KMS-11 (cell line): ENCODE data around the gene PNN.

Experiments
- H2AFZ ChIP-seq: fragments of 200-600 bp; sonication (generic); 2 replicates; pipeline ENCODE4 v1.6.1; 2016; ENCODE audit warnings: antibody characterized with exemption, mixed run types, low read depth
- H3K27ac ChIP-seq: fragments of 200-600 bp; sonication (generic); 2 replicates; pipeline ENCODE4 v1.6.1; 2016; ENCODE audit warnings: mild to moderate bottlenecking, mixed run types
- H3K27me3 ChIP-seq: fragments of 200-600 bp; sonication (generic); 2 replicates; pipeline ENCODE4 v1.6.1; 2017; ENCODE audit warnings: mild to moderate bottlenecking, low read depth, mixed run types, moderate library complexity; ENCODE audit not compliant: insufficient read depth
- H3K36me3 ChIP-seq: fragments of 200-600 bp; sonication (generic); 2 replicates; pipeline ENCODE4 v1.6.1; 2017; ENCODE audit warnings: mild to moderate bottlenecking, mixed run types; ENCODE audit not compliant: insufficient read depth
- H3K4me1 ChIP-seq: fragments of 200-600 bp; sonication (generic); 2 replicates; pipeline ENCODE4 v1.6.1; 2016; ENCODE audit warnings: mild to moderate bottlenecking, low read depth, mixed run types; ENCODE audit not compliant: poor library complexity, severe bottlenecking
- H3K4me2 ChIP-seq: fragments of 200-600 bp; sonication (generic); 2 replicates; pipeline ENCODE4 v1.7.0; 2016; ENCODE audit warnings: mild to moderate bottlenecking, mixed run types
- H3K4me3 ChIP-seq: fragments of 200-600 bp; sonication (generic); IDR thresholded peaks from 2 replicates; pipeline ENCODE4 v1.6.1; 2017; ENCODE audit warnings: low read depth, low read length, mixed read lengths; ENCODE audit not compliant: insufficient read depth
- H3K79me2 ChIP-seq: fragments of 200-600 bp; sonication (generic); 2 replicates; pipeline ENCODE4 v1.6.1; 2016; ENCODE audit warnings: low read depth, mixed run types; ENCODE audit not compliant: insufficient read depth
- H3K9ac ChIP-seq: fragments of 200-600 bp; sonication (generic); 2 replicates; pipeline ENCODE4 v1.6.1; 2016; ENCODE audit warnings: mild to moderate bottlenecking, mixed run types
- H4K20me1 ChIP-seq: fragments of 200-600 bp; sonication (generic); 2 replicates; pipeline ENCODE4 v1.6.1; 2016; ENCODE audit warnings: mild to moderate bottlenecking, mixed run types; ENCODE audit not compliant: insufficient read depth
- TF ChIP-seq, protein P1 (sequence below): fragments of 200-600 bp; sonication (generic); conservative IDR thresholded peaks from 2 replicates; pipeline ENCODE4 v1.6.1; 2017; ENCODE audit warnings: low read depth, mild to moderate bottlenecking, antibody characterized with exemption, low read length, moderate library complexity, mixed read lengths

PNN gene

GRCh38 chr14:39211109-39211741 lies 36.2 kb downstream of the PNN start:
- no peaks in the 10 kb centered on the region for H3K79me2 ChIP-seq
- H3K9ac ChIP-seq = no peak overlapping the region
- H3K27ac ChIP-seq = no peak overlapping the region
- H3K27me3 ChIP-seq = no peaks in the 10 kb centered on the region
- no peak overlapping the region for H2AFZ ChIP-seq
- H4K20me1 ChIP-seq = no peaks in the 10 kb centered on the region
- H3K4me3 ChIP-seq = no peak overlapping the region
- no peak overlapping the region for H3K4me2 ChIP-seq
- TF ChIP-seq, protein P1, sequence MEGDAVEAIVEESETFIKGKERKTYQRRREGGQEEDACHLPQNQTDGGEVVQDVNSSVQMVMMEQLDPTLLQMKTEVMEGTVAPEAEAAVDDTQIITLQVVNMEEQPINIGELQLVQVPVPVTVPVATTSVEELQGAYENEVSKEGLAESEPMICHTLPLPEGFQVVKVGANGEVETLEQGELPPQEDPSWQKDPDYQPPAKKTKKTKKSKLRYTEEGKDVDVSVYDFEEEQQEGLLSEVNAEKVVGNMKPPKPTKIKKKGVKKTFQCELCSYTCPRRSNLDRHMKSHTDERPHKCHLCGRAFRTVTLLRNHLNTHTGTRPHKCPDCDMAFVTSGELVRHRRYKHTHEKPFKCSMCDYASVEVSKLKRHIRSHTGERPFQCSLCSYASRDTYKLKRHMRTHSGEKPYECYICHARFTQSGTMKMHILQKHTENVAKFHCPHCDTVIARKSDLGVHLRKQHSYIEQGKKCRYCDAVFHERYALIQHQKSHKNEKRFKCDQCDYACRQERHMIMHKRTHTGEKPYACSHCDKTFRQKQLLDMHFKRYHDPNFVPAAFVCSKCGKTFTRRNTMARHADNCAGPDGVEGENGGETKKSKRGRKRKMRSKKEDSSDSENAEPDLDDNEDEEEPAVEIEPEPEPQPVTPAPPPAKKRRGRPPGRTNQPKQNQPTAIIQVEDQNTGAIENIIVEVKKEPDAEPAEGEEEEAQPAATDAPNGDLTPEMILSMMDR = no peak
- no peaks in the 10 kb centered on the region for H3K36me3 ChIP-seq
- no peaks in the 10 kb centered on the region for H3K4me1 ChIP-seq

- Histone ChIP-seq H4K20me1 (no peaks in the 10 kb centered on the region), H3K79me2 (no peaks in the 10 kb centered on the region), H2AFZ (no peak overlapping the region), H3K27me3 (no peaks in the 10 kb centered on the region), H3K4me3 (no peak overlapping the region), H3K27ac (no peak overlapping the region), H3K4me1 (no peaks in the 10 kb centered on the region), H3K4me2 (no peak overlapping the region), H3K36me3 (no peaks in the 10 kb centered on the region), H3K9ac (no peak overlapping the region)
- TF ChIP-seq, protein P1 = no peak
These were observed 37.0 kb downstream of the PNN start for GRCh38 chr14:39212034-39212433.

GRCh38 chr14:39212693-39213092 lies 37.6 kb downstream of the PNN start:
- no peaks in the 10 kb centered on the region for H3K79me2 ChIP-seq
- H3K36me3 ChIP-seq = no peaks in the 10 kb centered on the region
- H3K9ac ChIP-seq = no peak overlapping the region
- no peaks in the 10 kb centered on the region for H4K20me1 ChIP-seq
- H3K27ac ChIP-seq = no peak overlapping the region
- no peak overlapping the region for H3K4me3 ChIP-seq
- H3K27me3 ChIP-seq = no peaks in the 10 kb centered on the region
- no peak overlapping the region for H3K4me2 ChIP-seq
- H3K4me1 ChIP-seq = no peaks in the 10 kb centered on the region
- H2AFZ ChIP-seq = no peak overlapping the region
- TF ChIP-seq, protein P1 = no peak

- H3K27ac ChIP-seq = no peak overlapping the region
- TF ChIP-seq, protein P1 = no peak
- no peak overlapping the region for H3K4me2 ChIP-seq
These were observed 42.3 kb downstream of the PNN start for GRCh38 chr14:39217214-39217879.

More at GRCh38 chr14:39217214-39217879, 42.3 kb downstream of the PNN start:
- H3K9ac ChIP-seq = no peak overlapping the region
- H4K20me1 ChIP-seq = no peaks in the 10 kb centered on the region
- no peaks in the 10 kb centered on the region for H3K27me3 ChIP-seq
- no peaks in the 10 kb centered on the region for H3K79me2 ChIP-seq
- H3K4me1 ChIP-seq = no peaks in the 10 kb centered on the region
- no peaks in the 10 kb centered on the region for H3K36me3 ChIP-seq
- no peak overlapping the region for H2AFZ ChIP-seq
- H3K4me3 ChIP-seq = no peak overlapping the region
